ENCODE data around the gene ADAMTS12. TPM values are rescaled to one million over a fixed set of nuclear protein-coding genes. Genes with fewer than 3 reads are reported as not detected.
A peak's percentile ranks its signal among the peaks of the same experiment; 100 is the strongest.

The ADAMTS12 gene
- total and polyA plus RNA-seq, 2 experiments from 2014 or later = 9.1 to 17.1 TPM

GRCh38 chr5:33579789-33580188 is 312.0 kb downstream of the ADAMTS12 start:
- H3K4me1 Mint-ChIP-seq = no peaks in the 10 kb centered on the region
- no peak for ATAC-seq

GRCh38 chr5:33579152-33579551 is 312.6 kb downstream of the ADAMTS12 start:
- ATAC-seq (no peak), DNase-seq (ENCODE audit: low spot score) (no peak)
- H4K20me1 ChIP-seq (replicated peaks; ENCODE audit: insufficient read depth) = no peaks in the 10 kb centered on the region
- no peak overlapping the region for H3K4me3 ChIP-seq
- no peaks in the 10 kb centered on the region for H3K4me1 ChIP-seq (ENCODE audit: insufficient read depth)
- Mint-ChIP-seq H3K36me3 (ENCODE audit: low read depth) (peaks cover 5% of the 10 kb centered on the region; the same call in 1 of the 3 replicates), H3K27me3 (ENCODE audit: insufficient read depth, low read depth, poor library complexity) (peaks cover 2% of the 10 kb centered on the region), H3K4me3 (no peak overlapping the region), H3K27ac (no peak overlapping the region), H3K4me1 (no peaks in the 10 kb centered on the region), H3K9me3 (0 out of 3 replicates have a peak, but pooled peaks cover 3% of the 10 kb centered on the region)
- H3F3A ChIP-seq (replicated peaks; ENCODE audit: low read depth) = no peaks in the 10 kb centered on the region
- no peak overlapping the region for H3K4me2 ChIP-seq
- no peak overlapping the region for H2AFZ ChIP-seq
- H3K9me2 ChIP-seq (ENCODE audit: insufficient read depth) = no peaks in the 10 kb centered on the region; the same call in 1 of the 2 replicates
- H3K36me3 ChIP-seq (ENCODE audit: insufficient read depth) = no peaks in the 10 kb centered on the region
- no peak overlapping the region for H3K27ac ChIP-seq (ENCODE audit: low read depth)
- no peaks in the 10 kb centered on the region for H3K79me2 ChIP-seq (replicated peaks; ENCODE audit: insufficient read depth)
- no peaks in the 10 kb centered on the region for H3K27me3 ChIP-seq (ENCODE audit: insufficient read depth)
- no peak for TF ChIP-seq ZNF331 (CRISPR knock-in tag; IDR thresholded peaks at IDR 0.05; ENCODE audit: low read depth)
- TF ChIP-seq CTCF (conservative IDR thresholded peaks at IDR 0.05; ENCODE audit: low read depth in 2 of 2) = no peak
- TF ChIP-seq ZNF114 (CRISPR knock-in tag; IDR thresholded peaks at IDR 0.05) = no peak
- no peak for TF ChIP-seq JUNB (IDR thresholded peaks at IDR 0.05; ENCODE audit: unreplicated experiment)
- TF ChIP-seq CREB1 (CRISPR knock-in tag; IDR thresholded peaks at IDR 0.05; ENCODE audit: low read depth) = no peak
- TF ChIP-seq ETS1 (IDR thresholded peaks at IDR 0.05) = no peak
- TF ChIP-seq EZH2 (IDR thresholded peaks at IDR 0.05; ENCODE audit: low read depth, unreplicated experiment) = no peak
- TF ChIP-seq NANOG (IDR thresholded peaks at IDR 0.05; ENCODE audit: borderline replicate concordance) = no peak
- TF ChIP-seq STAT1 (IDR thresholded peaks at IDR 0.05; ENCODE audit: unreplicated experiment) = no peak

More at GRCh38 chr5:33579789-33580188, 312.0 kb downstream of the ADAMTS12 start:
- no peaks in the 10 kb centered on the region for H3K79me2 ChIP-seq (replicated peaks; ENCODE audit: insufficient read depth)
- no peaks in the 10 kb centered on the region for H3K36me3 ChIP-seq (ENCODE audit: insufficient read depth)
- no peaks in the 10 kb centered on the region for H3K9me3 Mint-ChIP-seq
- H3K4me3 ChIP-seq = no peak overlapping the region
- no peaks in the 10 kb centered on the region for H3F3A ChIP-seq (replicated peaks; ENCODE audit: low read depth)
- no peaks in the 10 kb centered on the region for H3K27me3 ChIP-seq (ENCODE audit: insufficient read depth)
- no peaks in the 10 kb centered on the region for H3K4me1 ChIP-seq (ENCODE audit: insufficient read depth)
- H3K36me3 Mint-ChIP-seq (ENCODE audit: low read depth) = 0 out of 3 replicates have a peak, but pooled peaks cover 5% of the 10 kb centered on the region
- H2AFZ ChIP-seq = no peak overlapping the region
- H3K4me2 ChIP-seq = no peak overlapping the region
- no peaks in the 10 kb centered on the region for H4K20me1 ChIP-seq (replicated peaks; ENCODE audit: insufficient read depth)
- no peak overlapping the region for H3K4me3 Mint-ChIP-seq
- TF ChIP-seq CTCF (conservative IDR thresholded peaks at IDR 0.05; ENCODE audit: low read depth in 2 of 2) (peak; percentile 19; a peak in 2 of 4 replicates), EZH2phosphoT487 (IDR thresholded peaks at IDR 0.05; ENCODE audit: unreplicated experiment) (no peak)
- no peak overlapping the region for H3K27ac Mint-ChIP-seq
- H3K9me2 ChIP-seq (ENCODE audit: insufficient read depth) = no peaks in the 10 kb centered on the region; the same call in 1 of the 2 replicates
- H3K27ac ChIP-seq (ENCODE audit: low read depth) = no peak overlapping the region
- no peak for DNase-seq (ENCODE audit: low spot score)
- peaks cover 2% of the 10 kb centered on the region for H3K27me3 Mint-ChIP-seq (ENCODE audit: insufficient read depth, low read depth, poor library complexity)

All from GM23338 (cell line).